Measurements from ENCODE around the gene CDKN1C. TPM values are rescaled to one million over a fixed set of nuclear protein-coding genes. Genes with fewer than 3 reads are reported as not detected.

Gene CDKN1C
- total and polyA plus RNA-seq, 2 donors, result 13.1 to 23.8 TPM

- Histone ChIP-seq H3K4me1 (ENCODE audit: control insufficient read depth in 2 of 2, insufficient read depth in 2 of 2, low read length in 2 of 2) (peaks cover 16 to 40% of the 10 kb centered on the region in 2 donors), H3K27ac (ENCODE audit: low read depth in 1 of 2, low read length in 1 of 2) (no peak overlapping the region), H3K27me3 (ENCODE audit: control insufficient read depth in 2 of 2, insufficient read depth in 1 of 2, low read length in 1 of 2) (peaks cover 0 to 2% of the 10 kb centered on the region in 2 donors), H3K4me3 (ENCODE audit: low read length in 2 of 2) (no peak overlapping the region), H3K36me3 (ENCODE audit: control insufficient read depth in 2 of 2, insufficient read depth in 2 of 2, low read length in 1 of 2) (no peaks in the 10 kb centered on the region), H3K9me3 (ENCODE audit: control insufficient read depth in 2 of 2, insufficient read depth in 1 of 2, low read length in 1 of 2) (peaks cover 0 to 4% of the 10 kb centered on the region in 2 donors)
- WGBS, result 99% methylated on average over 4 of the region's 4 CpGs
- no peak for DNase-seq (ENCODE audit: low read depth in 6 of 9, low spot score in 9 of 9)
Observed at GRCh38 chr11:2893935-2894334, 8.4 kb upstream of the CDKN1C start.

GRCh38 chr11:2892967-2893528 lies 7.5 kb upstream of the CDKN1C start:
- WGBS, result 49% methylated on average over 4 of the region's 4 CpGs
- H3K27me3 ChIP-seq (ENCODE audit: control insufficient read depth in 2 of 2, insufficient read depth in 1 of 2, low read length in 1 of 2), result no peaks in the 10 kb centered on the region
- no peak for DNase-seq (ENCODE audit: low read depth in 6 of 9, low spot score in 9 of 9)

GRCh38 chr11:2892215-2892966 lies 6.8 kb upstream of the CDKN1C start:
- Histone ChIP-seq H3K9me3 (ENCODE audit: control insufficient read depth in 2 of 2, insufficient read depth in 1 of 2, low read length in 1 of 2) (peaks cover 0 to 4% of the 10 kb centered on the region in 2 donors), H3K36me3 (ENCODE audit: control insufficient read depth in 2 of 2, insufficient read depth in 2 of 2, low read length in 1 of 2) (no peaks in the 10 kb centered on the region), H3K27me3 (ENCODE audit: control insufficient read depth in 2 of 2, insufficient read depth in 1 of 2, low read length in 1 of 2) (no peaks in the 10 kb centered on the region), H3K4me1 (ENCODE audit: control insufficient read depth in 2 of 2, insufficient read depth in 2 of 2, low read length in 2 of 2) (peaks cover 16 to 44% of the 10 kb centered on the region in 2 donors), H3K4me3 (ENCODE audit: low read length in 2 of 2) (peak overlapping the region; percentile 44 to 56), H3K27ac (ENCODE audit: low read depth in 1 of 2, low read length in 1 of 2) (peak overlapping the region; percentile 86 to 88)
- 2% methylated on average over 33 of the region's 34 CpGs for WGBS
- peak; percentile 65 to 93 (median 83) for DNase-seq (ENCODE audit: low read depth in 6 of 9, low spot score in 9 of 9)

More at GRCh38 chr11:2892967-2893528, 7.5 kb upstream of the CDKN1C start:
- Histone ChIP-seq H3K36me3 (ENCODE audit: control insufficient read depth in 2 of 2, insufficient read depth in 2 of 2, low read length in 1 of 2) (no peaks in the 10 kb centered on the region), H3K4me3 (ENCODE audit: low read length in 2 of 2) (peak overlapping the region; percentile 44 to 56), H3K4me1 (ENCODE audit: control insufficient read depth in 2 of 2, insufficient read depth in 2 of 2, low read length in 2 of 2) (peaks cover 16 to 37% of the 10 kb centered on the region in 2 donors), H3K9me3 (ENCODE audit: control insufficient read depth in 2 of 2, insufficient read depth in 1 of 2, low read length in 1 of 2) (peaks cover 0 to 4% of the 10 kb centered on the region in 2 donors), H3K27ac (ENCODE audit: low read depth in 1 of 2, low read length in 1 of 2) (peak overlapping the region; percentile 75 to 86)

GRCh38 chr11:2891326-2892214 lies 6.0 kb upstream of the CDKN1C start:
- no peaks in the 10 kb centered on the region for H3K36me3 ChIP-seq (ENCODE audit: control insufficient read depth in 2 of 2, insufficient read depth in 2 of 2, low read length in 1 of 2)
- H3K4me1 ChIP-seq (ENCODE audit: control insufficient read depth in 2 of 2, insufficient read depth in 2 of 2, low read length in 2 of 2), result peaks cover 16 to 52% of the 10 kb centered on the region in 2 donors
- DNase-seq (ENCODE audit: low read depth in 6 of 9, low spot score in 9 of 9), result peak in 1 of 9 donors; percentile 67
- H3K4me3 ChIP-seq (ENCODE audit: low read length in 2 of 2), result peak overlapping the region in 1 of 2 donors; percentile 11
- H3K9me3 ChIP-seq (ENCODE audit: control insufficient read depth in 2 of 2, insufficient read depth in 1 of 2, low read length in 1 of 2), result peaks cover 0 to 4% of the 10 kb centered on the region in 2 donors
- H3K27ac ChIP-seq (ENCODE audit: low read depth in 1 of 2, low read length in 1 of 2), result peak overlapping the region; percentile 77 to 88
- H3K27me3 ChIP-seq (ENCODE audit: control insufficient read depth in 2 of 2, insufficient read depth in 1 of 2, low read length in 1 of 2), result peaks cover 0 to 5% of the 10 kb centered on the region in 2 donors
- 52% methylated on average over 17 of the region's 17 CpGs for WGBS

DNA sequence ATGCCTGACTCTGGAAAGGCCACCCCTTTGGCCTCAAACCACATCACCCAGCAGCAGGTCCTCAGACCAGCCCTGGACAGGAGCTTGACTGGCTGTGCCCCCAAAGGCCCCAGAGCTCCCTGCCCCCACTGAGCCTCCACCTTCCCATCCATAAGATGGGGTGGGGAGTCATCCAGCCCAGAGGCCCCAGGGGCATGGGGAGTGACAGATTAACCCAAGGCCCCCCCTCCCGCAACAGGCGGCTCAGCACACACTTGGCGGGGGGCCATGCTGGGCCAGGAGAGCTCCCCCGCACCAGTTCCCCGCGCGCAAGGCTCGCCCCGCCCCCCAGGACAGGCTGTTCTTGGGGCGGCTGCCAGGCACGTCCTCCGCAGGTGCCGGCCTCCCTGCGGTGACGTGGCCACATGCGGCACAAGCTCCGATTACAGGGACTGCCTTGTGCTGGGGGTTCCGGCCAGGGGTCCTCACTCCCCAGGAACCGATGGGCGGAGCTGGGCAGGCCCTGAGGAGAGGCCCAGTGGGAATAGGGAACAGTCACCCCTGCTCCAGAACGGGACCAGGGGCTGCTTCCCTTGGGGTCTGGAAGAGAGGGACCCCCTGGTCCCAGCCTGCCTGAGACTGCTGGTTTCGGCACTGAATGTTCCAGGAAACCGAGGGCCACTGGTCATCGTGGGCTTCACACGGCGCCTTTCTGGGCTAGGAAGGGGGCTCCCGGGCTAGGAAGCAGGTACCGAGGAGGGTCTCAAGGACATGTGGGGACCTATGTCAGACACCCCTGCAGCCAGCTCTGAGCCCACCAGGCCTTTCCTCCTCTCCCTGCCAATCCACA lies 5.1 kb upstream of the CDKN1C start:
- Histone ChIP-seq H3K36me3 (ENCODE audit: control insufficient read depth in 2 of 2, insufficient read depth in 2 of 2, low read length in 1 of 2) (no peaks in the 10 kb centered on the region), H3K27ac (ENCODE audit: low read depth in 1 of 2, low read length in 1 of 2) (peak overlapping the region in 1 of 2 donors; percentile 77), H3K9me3 (ENCODE audit: control insufficient read depth in 2 of 2, insufficient read depth in 1 of 2, low read length in 1 of 2) (peaks cover 0 to 4% of the 10 kb centered on the region in 2 donors), H3K4me1 (ENCODE audit: control insufficient read depth in 2 of 2, insufficient read depth in 2 of 2, low read length in 2 of 2) (peaks cover 16 to 56% of the 10 kb centered on the region in 2 donors), H3K27me3 (ENCODE audit: control insufficient read depth in 2 of 2, insufficient read depth in 1 of 2, low read length in 1 of 2) (peaks cover 3 to 9% of the 10 kb centered on the region in 2 donors), H3K4me3 (ENCODE audit: low read length in 2 of 2) (no peak overlapping the region)
- 86% methylated on average over 28 of the region's 28 CpGs for WGBS
- no peak for DNase-seq (ENCODE audit: low read depth in 6 of 9, low spot score in 9 of 9)

GRCh38 chr11:2889362-2890273 lies 4.0 kb upstream of the CDKN1C start:
- Histone ChIP-seq H3K36me3 (ENCODE audit: control insufficient read depth in 2 of 2, insufficient read depth in 2 of 2, low read length in 1 of 2) (no peaks in the 10 kb centered on the region), H3K4me3 (ENCODE audit: low read length in 2 of 2) (no peak overlapping the region), H3K27ac (ENCODE audit: low read depth in 1 of 2, low read length in 1 of 2) (no peak overlapping the region), H3K27me3 (ENCODE audit: control insufficient read depth in 2 of 2, insufficient read depth in 1 of 2, low read length in 1 of 2) (peaks cover 12 to 17% of the 10 kb centered on the region in 2 donors), H3K4me1 (ENCODE audit: control insufficient read depth in 2 of 2, insufficient read depth in 2 of 2, low read length in 2 of 2) (peaks cover 22 to 62% of the 10 kb centered on the region in 2 donors), H3K9me3 (ENCODE audit: control insufficient read depth in 2 of 2, insufficient read depth in 1 of 2, low read length in 1 of 2) (peaks cover 0 to 9% of the 10 kb centered on the region in 2 donors)
- DNase-seq (ENCODE audit: low read depth in 6 of 9, low spot score in 9 of 9), result no peak
- WGBS, result 98% methylated on average over 16 of the region's 16 CpGs

GRCh38 chr11:2888266-2888968 lies 2.8 kb upstream of the CDKN1C start:
- Histone ChIP-seq H3K27ac (ENCODE audit: low read depth in 1 of 2, low read length in 1 of 2) (no peak overlapping the region), H3K4me3 (ENCODE audit: low read length in 2 of 2) (no peak overlapping the region), H3K9me3 (ENCODE audit: control insufficient read depth in 2 of 2, insufficient read depth in 1 of 2, low read length in 1 of 2) (peaks cover 0 to 9% of the 10 kb centered on the region in 2 donors), H3K4me1 (ENCODE audit: control insufficient read depth in 2 of 2, insufficient read depth in 2 of 2, low read length in 2 of 2) (peaks cover 30 to 66% of the 10 kb centered on the region in 2 donors), H3K27me3 (ENCODE audit: control insufficient read depth in 2 of 2, insufficient read depth in 1 of 2, low read length in 1 of 2) (peaks cover 24 to 28% of the 10 kb centered on the region in 2 donors), H3K36me3 (ENCODE audit: control insufficient read depth in 2 of 2, insufficient read depth in 2 of 2, low read length in 1 of 2) (no peaks in the 10 kb centered on the region)
- 37% methylated on average over 25 of the region's 25 CpGs for WGBS
- peak in 7 of 9 donors; percentile 62 to 89 (median 80) for DNase-seq (ENCODE audit: low read depth in 6 of 9, low spot score in 9 of 9)

All from thymus (tissue), 11 donors.